H9 (cell line): ENCODE data around the gene SEMA3A. TPM values are rescaled to one million over a fixed set of nuclear protein-coding genes. Genes with fewer than 3 reads are reported as not detected.

ENCODE experiments used
- DNase-seq: peaks from one replicate; pipeline ENCODE4 v3.0.0-alpha.2; 2017
- H2AFZ ChIP-seq: one replicate; pipeline ENCODE4 v1.6.1; 2013; ENCODE audit warnings: mild to moderate bottlenecking, low read length, control low read depth, moderate library complexity
- H2AK5ac ChIP-seq: 2 replicates; pipeline ENCODE4 v1.6.1; 2013; ENCODE audit warnings: low read length, control low read depth, mixed read lengths; ENCODE audit not compliant: insufficient read length
- H2BK120ac ChIP-seq: one replicate; pipeline ENCODE4 v1.6.1; 2013; ENCODE audit warnings: low read depth, mild to moderate bottlenecking, low read length, control low read depth, inconsistent platforms; ENCODE audit not compliant: poor library complexity, severe bottlenecking
- H2BK12ac ChIP-seq: 2 replicates; pipeline ENCODE4 v1.6.1; 2013; ENCODE audit warnings: low read length, control low read depth, mixed read lengths, low read depth; ENCODE audit not compliant: insufficient read length
- H2BK15ac ChIP-seq: 2 replicates; pipeline ENCODE4 v1.6.1; 2013; ENCODE audit warnings: low read depth, low read length, control low read depth
- H2BK20ac ChIP-seq: one replicate; pipeline ENCODE4 v1.6.1; 2013; ENCODE audit warnings: low read depth, mild to moderate bottlenecking, low read length, control low read depth, inconsistent platforms; ENCODE audit not compliant: poor library complexity, severe bottlenecking
- H2BK5ac ChIP-seq: 2 replicates; pipeline ENCODE4 v1.6.1; 2013; ENCODE audit warnings: low read length, control low read depth, mixed read lengths; ENCODE audit not compliant: insufficient read length
- H3K14ac ChIP-seq: 2 replicates; pipeline ENCODE4 v1.6.1; 2013; ENCODE audit warnings: low read length, control low read depth; ENCODE audit not compliant: insufficient read depth
- H3K18ac ChIP-seq: 2 replicates; pipeline ENCODE4 v1.6.1; 2013; ENCODE audit warnings: low read depth, mild to moderate bottlenecking, mixed read lengths, low read length, control low read depth; ENCODE audit not compliant: insufficient read length
- H3K23ac ChIP-seq: 2 replicates; pipeline ENCODE4 v1.6.1; 2013; ENCODE audit warnings: low read length, control low read depth, mixed read lengths, low read depth; ENCODE audit not compliant: insufficient read length
- H3K23me2 ChIP-seq: 2 replicates; pipeline ENCODE4 v1.6.1; 2013; ENCODE audit warnings: low read depth, mild to moderate bottlenecking, mixed read lengths, low read length, control low read depth; ENCODE audit not compliant: insufficient read length, poor library complexity, severe bottlenecking
- H3K27ac ChIP-seq: 2 replicates; pipeline ENCODE4 v1.5.1; 2013; ENCODE audit warnings: low read length, control low read depth, mixed read lengths, low read depth; ENCODE audit not compliant: insufficient read length
- H3K27me3 ChIP-seq: 2 replicates; pipeline ENCODE4 v1.6.1; 2013; ENCODE audit warnings: low read length, control low read depth, inconsistent platforms; ENCODE audit not compliant: insufficient read depth
- H3K4ac ChIP-seq: 2 replicates; pipeline ENCODE4 v1.6.1; 2013; ENCODE audit warnings: low read depth, mild to moderate bottlenecking, control low read depth, inconsistent platforms, low read length, moderate library complexity
- H3K4me1 ChIP-seq: 2 replicates; pipeline ENCODE4 v1.6.1; 2013; ENCODE audit warnings: low read length, control low read depth, inconsistent platforms; ENCODE audit not compliant: insufficient read depth
- H3K4me2 ChIP-seq: 2 replicates; pipeline ENCODE4 v1.6.1; 2013; ENCODE audit warnings: low read length, control low read depth, mixed read lengths; ENCODE audit not compliant: insufficient read length, insufficient read depth
- H3K56ac ChIP-seq: 2 replicates; pipeline ENCODE4 v1.6.1; 2013; ENCODE audit warnings: low read depth, mild to moderate bottlenecking, mixed read lengths, low read length, control low read depth; ENCODE audit not compliant: insufficient read length
- H3K79me1 ChIP-seq: 2 replicates; pipeline ENCODE4 v1.6.1; 2013; ENCODE audit warnings: low read depth, mild to moderate bottlenecking, moderate library complexity, low read length, control low read depth, inconsistent platforms; ENCODE audit not compliant: insufficient read depth, poor library complexity, severe bottlenecking
- H3K79me2 ChIP-seq: 2 replicates; pipeline ENCODE4 v1.6.1; 2013; ENCODE audit warnings: low read length, control low read depth, inconsistent platforms; ENCODE audit not compliant: insufficient read depth
- H3K9ac ChIP-seq: 2 replicates; pipeline ENCODE4 v1.6.1; 2013; ENCODE audit warnings: low read length, control low read depth, mixed read lengths; ENCODE audit not compliant: insufficient read length; ENCODE audit errors: extremely low read depth
- H3K9me3 ChIP-seq: one replicate; pipeline ENCODE4 v1.6.1; 2013; ENCODE audit warnings: low read depth, low read length, inconsistent platforms; ENCODE audit not compliant: control insufficient read depth
- H3T11ph ChIP-seq: one replicate; pipeline ENCODE4 v1.6.1; 2013; ENCODE audit warnings: mild to moderate bottlenecking, low read length, control low read depth, inconsistent platforms
- H4K20me1 ChIP-seq: one replicate; pipeline ENCODE4 v1.6.1; 2013; ENCODE audit not compliant: control insufficient read depth, insufficient read length, insufficient read depth
- H4K5ac ChIP-seq: 2 replicates; pipeline ENCODE4 v1.6.1; 2013; ENCODE audit warnings: low read depth, mild to moderate bottlenecking, mixed read lengths, low read length, control low read depth; ENCODE audit not compliant: insufficient read length
- H4K8ac ChIP-seq: replicated peaks from 2 replicates; pipeline ENCODE4 v1.6.1; 2013; ENCODE audit warnings: low read length, control low read depth, mixed read lengths, low read depth; ENCODE audit not compliant: insufficient read length
- H4K91ac ChIP-seq: 2 replicates; pipeline ENCODE4 v1.6.1; 2013; ENCODE audit warnings: low read depth, mild to moderate bottlenecking, moderate library complexity, mixed read lengths, low read length, control low read depth; ENCODE audit not compliant: insufficient read length
- H3K27ac Mint-ChIP-seq, 3 experiments: 2 replicates in 2 of 3; 3 replicates in 1 of 3; pipeline ENCODE4 v1.8.0; 2020 to 2021; ENCODE audit warnings: mixed read lengths in 3 of 3, mild to moderate bottlenecking in 1 of 3, moderate library complexity in 1 of 3
- H3K27me3 Mint-ChIP-seq: 2 replicates; pipeline ENCODE4 v1.8.0; 2021; ENCODE audit warnings: low read depth, mild to moderate bottlenecking, moderate library complexity, mixed read lengths
- H3K36me3 Mint-ChIP-seq, 3 experiments: 2 replicates in 2 of 3; 3 replicates in 1 of 3; pipeline ENCODE4 v1.8.0; 2020 to 2021; ENCODE audit warnings: low read depth in 3 of 3, mixed read lengths in 3 of 3; ENCODE audit not compliant: insufficient read depth in 1 of 3
- H3K4me1 Mint-ChIP-seq, 2 experiments: 2 replicates each; pipeline ENCODE4 v1.8.0; 2020; ENCODE audit warnings: mixed read lengths in 2 of 2
- H3K4me3 Mint-ChIP-seq, 2 experiments: 2 replicates in 1 of 2; 3 replicates in 1 of 2; pipeline ENCODE4 v1.8.0; 2020 to 2021; ENCODE audit warnings: mild to moderate bottlenecking in 2 of 2, mixed read lengths in 2 of 2, moderate library complexity in 1 of 2
- H3K9me3 Mint-ChIP-seq, 2 experiments: 2 replicates in 1 of 2; 3 replicates in 1 of 2; pipeline ENCODE4 v1.8.0; 2020; ENCODE audit warnings: mild to moderate bottlenecking in 2 of 2, mixed read lengths in 2 of 2, moderate library complexity in 1 of 2
- CTCF ChIP-seq: fragments of 200-600 bp; sonication (generic); conservative IDR thresholded peaks from 3 replicates; pipeline ENCODE4 v1.8.0; 2021; ENCODE audit warnings: antibody characterized with exemption, mild to moderate bottlenecking
- WGBS: extraction: QIAGEN DNeasy Blood & Tissue Kit; methylation state at CpG from one replicate; pipeline ENCODE4 v1.1.7; 2013; ENCODE audit warnings: missing lambda C conversion rate, low lambda C conversion rate, mixed read lengths; ENCODE audit not compliant: insufficient read length; ENCODE audit errors: extremely low coverage; 5-methylcytosine and 5-hydroxymethylcytosine counted together
- total RNA-seq: library from RNA; stranded (reverse); gene quantifications from 2 replicates; pipeline ENCODE4 v1.2.1, GENCODE V29; 2021

SEMA3A gene
- total RNA-seq, 1 experiment from 2014 or later, result 60.0 TPM

DNA sequence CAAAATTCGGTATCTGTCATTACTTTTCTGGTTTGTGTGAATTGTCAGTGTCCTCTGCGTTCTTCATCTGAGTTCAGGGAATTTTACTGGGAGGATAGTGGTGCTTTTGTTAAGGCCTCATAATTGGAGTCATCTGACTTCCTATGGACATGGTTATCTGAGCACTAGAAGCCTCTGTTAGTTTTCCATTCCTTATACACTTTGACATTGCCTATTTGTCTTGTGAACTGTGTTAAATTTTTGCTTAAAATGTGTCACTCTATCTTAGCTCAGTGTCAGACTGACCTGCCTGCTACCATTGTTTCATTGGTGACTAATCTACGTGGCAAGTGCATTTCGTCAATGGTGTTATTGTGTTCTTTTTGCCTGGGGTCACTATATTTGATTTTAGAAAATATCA lies 253.3 kb downstream of the SEMA3A start:
- no CpG with 5 or more reads among the region's 4 CpGs for WGBS
- Histone ChIP-seq H3K23ac (no peak overlapping the region), H3K9me3 (no peaks in the 10 kb centered on the region), H3K18ac (no peak overlapping the region), H4K91ac (no peak overlapping the region), H2AK5ac (no peak overlapping the region), H3K56ac (no peak overlapping the region), H2AFZ (no peak overlapping the region), H2BK12ac (no peak overlapping the region), H2BK20ac (no peak overlapping the region), H4K8ac (no peak overlapping the region), H3K79me1 (no peaks in the 10 kb centered on the region), H4K20me1 (no peaks in the 10 kb centered on the region), H3K4me1 (no peaks in the 10 kb centered on the region), H2BK15ac (no peak overlapping the region), H3K79me2 (no peaks in the 10 kb centered on the region), H3K23me2 (no peaks in the 10 kb centered on the region), H3K14ac (no peak overlapping the region), H3K4me2 (no peak overlapping the region), H3T11ph (no peak overlapping the region), H3K9ac (no peak overlapping the region), H3K4ac (no peak overlapping the region), H2BK5ac (no peak overlapping the region), H3K27me3 (no peaks in the 10 kb centered on the region), H2BK120ac (no peak overlapping the region), H4K5ac (no peak overlapping the region), H3K27ac (no peak overlapping the region)
- peaks cover under 1 to 4% of the 10 kb centered on the region in 2 experiments; a peak in 1 of 4 replicates for H3K4me1 Mint-ChIP-seq
- no peaks in the 10 kb centered on the region for H3K27me3 Mint-ChIP-seq
- H3K4me3 Mint-ChIP-seq, result no peak overlapping the region
- DNase-seq, result no peak
- TF ChIP-seq CTCF, result no peak
- H3K27ac Mint-ChIP-seq, result no peak overlapping the region
- H3K9me3 Mint-ChIP-seq, result no peaks in the 10 kb centered on the region
- peaks cover 0 to 2% (median 0%) of the 10 kb centered on the region in 3 experiments; a peak in 1 of 7 replicates for H3K36me3 Mint-ChIP-seq
